Uterus (tissue), 2 donors: ENCODE results near the gene TMEM222.

Source experiments
- POLR2A ChIP-seq, 2 donors: fragments of 450-650 bp; IDR thresholded peaks; one replicate each; pipeline ENCODE4 v1.6.1; 2016; ENCODE audit warnings: antibody characterized with exemption in 2 of 2, mild to moderate bottlenecking in 1 of 2, moderate library complexity in 1 of 2
- TF ChIP-seq, protein P1 (sequence below), 4 experiments: fragments of 200-600 bp in 2 of 4; fragments of 450-650 bp in 2 of 4; sonication (generic) in 2 of 4; IDR thresholded peaks; one replicate each; pipeline ENCODE4 v1.5.1; 2016 to 2019; ENCODE audit warnings: antibody characterized with exemption in 4 of 4, mild to moderate bottlenecking in 2 of 4, moderate library complexity in 1 of 4

DNA sequence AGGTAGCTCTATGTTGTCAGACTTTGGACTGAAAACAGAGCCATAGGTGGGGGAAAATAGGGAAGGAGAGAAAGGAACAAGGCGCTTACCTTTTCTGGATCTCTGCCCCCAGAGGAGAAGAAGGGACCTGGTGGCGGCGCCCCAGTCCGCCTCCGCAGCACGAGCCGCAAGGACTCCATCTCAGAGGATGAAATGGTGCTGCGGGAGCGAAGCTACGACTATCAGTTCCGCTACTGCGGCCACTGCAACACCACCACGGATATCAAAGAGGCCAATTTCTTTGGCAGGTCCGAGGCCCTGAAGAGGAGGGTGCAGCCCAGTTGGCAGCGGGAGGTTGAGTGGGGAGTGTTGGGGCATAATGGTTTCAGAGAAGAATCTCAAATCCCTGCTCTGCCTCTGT is 18.5 kb upstream of the TMEM222 start:
- TF ChIP-seq, protein P1, sequence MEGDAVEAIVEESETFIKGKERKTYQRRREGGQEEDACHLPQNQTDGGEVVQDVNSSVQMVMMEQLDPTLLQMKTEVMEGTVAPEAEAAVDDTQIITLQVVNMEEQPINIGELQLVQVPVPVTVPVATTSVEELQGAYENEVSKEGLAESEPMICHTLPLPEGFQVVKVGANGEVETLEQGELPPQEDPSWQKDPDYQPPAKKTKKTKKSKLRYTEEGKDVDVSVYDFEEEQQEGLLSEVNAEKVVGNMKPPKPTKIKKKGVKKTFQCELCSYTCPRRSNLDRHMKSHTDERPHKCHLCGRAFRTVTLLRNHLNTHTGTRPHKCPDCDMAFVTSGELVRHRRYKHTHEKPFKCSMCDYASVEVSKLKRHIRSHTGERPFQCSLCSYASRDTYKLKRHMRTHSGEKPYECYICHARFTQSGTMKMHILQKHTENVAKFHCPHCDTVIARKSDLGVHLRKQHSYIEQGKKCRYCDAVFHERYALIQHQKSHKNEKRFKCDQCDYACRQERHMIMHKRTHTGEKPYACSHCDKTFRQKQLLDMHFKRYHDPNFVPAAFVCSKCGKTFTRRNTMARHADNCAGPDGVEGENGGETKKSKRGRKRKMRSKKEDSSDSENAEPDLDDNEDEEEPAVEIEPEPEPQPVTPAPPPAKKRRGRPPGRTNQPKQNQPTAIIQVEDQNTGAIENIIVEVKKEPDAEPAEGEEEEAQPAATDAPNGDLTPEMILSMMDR (IDR thresholded peaks at IDR 0.05), result no peak
- no peak for TF ChIP-seq POLR2A (IDR thresholded peaks at IDR 0.05)
